ENCODE measurements around the gene REG3G.
"Not testable (repeated sequence)": the region's sequence is repeated elsewhere in the genome, so short reads cannot be mapped to it uniquely, and the experiment has no call there.

REG3G gene

DNA sequence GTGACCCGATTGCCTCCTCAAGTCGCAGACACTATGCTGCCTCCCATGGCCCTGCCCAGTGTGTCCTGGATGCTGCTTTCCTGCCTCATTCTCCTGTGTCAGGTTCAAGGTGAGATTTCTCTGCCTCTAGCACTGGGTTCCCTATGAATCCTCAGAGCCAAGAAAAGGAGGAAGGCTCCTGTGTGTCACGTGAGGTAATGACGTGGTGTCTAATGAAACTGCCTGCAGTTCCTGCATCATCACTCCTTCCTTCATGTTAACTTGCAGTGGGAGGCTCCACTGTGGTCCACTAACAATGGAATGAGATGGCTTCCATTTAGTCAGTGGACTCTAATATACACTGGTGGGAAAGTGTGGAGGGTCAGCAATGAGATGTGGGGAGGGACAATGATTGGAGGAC is 559 bp downstream of the REG3G start:
- no peak for DNase-seq

DNA sequence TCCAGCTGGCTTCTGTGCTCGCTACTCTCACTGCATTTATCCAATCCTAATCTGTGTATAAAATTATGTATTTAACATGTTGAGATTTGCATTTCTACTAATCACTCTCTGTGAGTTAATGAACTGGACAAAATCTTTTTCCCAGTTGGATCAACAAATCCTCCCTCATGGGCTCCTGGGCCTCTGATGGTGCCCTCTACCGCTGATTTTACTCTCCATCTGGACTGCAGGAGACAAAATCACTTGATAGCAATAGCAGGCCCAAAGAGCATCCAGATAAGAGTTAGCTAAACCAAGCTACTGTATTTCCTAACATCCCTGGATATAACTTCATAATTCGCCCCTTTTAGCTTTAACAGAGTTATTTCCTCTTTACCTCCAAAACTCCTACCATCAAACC is 14.4 kb downstream of the REG3G start:
- DNase-seq: no peak

DNA sequence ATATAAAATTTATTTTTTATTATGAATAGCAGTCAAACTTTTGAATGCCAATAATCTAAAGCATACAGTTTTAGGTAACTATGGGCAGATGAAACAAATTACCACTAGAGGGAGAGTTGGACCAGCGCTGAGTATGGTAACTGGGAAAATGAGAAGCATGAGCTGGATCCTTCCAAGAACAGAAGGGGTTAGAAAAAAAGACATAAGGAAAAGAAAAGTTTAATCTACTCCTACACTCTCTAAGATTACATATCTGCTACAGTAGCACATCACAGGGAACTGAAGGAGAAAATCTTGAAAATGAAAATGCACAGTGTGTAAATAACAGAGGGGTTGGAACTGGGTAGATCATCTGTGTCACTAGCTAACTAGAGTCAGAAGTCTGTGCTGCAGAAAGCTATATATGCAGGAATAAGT is 15.5 kb downstream of the REG3G start:
- DNase-seq: peak; percentile 65

DNA sequence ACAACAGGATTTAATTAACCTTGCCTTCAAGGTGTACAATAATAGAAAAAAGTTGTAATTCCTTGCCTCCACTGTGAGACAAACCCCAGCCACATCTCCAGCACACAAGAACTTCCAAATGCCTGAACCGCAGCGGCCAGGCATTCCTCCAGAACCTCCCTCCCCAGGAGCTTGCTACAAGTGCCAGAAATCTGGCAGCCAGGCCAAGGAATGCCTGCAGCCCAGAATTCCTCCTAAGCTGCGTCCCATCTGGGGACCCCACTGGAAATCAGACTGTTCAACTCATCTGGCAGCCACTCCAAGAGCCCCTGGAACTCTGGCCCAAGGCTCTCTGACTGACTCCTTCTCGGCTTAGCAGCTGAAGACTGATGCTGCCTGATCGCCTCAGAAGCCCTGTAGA is 28.0 kb downstream of the REG3G start:
- DNase-seq: not testable (repeated sequence)

DNA sequence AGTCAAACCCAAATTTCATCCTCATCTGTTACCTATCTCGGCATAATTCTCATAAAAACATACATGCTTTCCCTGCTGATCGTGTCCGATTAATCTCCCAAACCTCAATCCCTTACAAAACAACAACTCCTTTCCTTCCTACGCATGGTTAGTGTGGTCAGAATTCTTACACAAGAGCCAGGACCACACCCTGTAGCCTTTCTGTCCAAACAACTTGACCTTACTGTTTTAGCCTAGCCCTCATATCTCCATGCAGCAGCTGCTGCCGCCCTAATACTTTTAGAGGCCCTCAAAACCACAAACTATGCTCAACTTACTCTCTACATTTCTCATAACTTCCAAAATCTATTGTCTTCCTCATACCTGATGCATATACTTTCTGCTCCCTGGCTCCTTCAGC is 29.3 kb downstream of the REG3G start:
- peak; percentile 85 for DNase-seq

DNA sequence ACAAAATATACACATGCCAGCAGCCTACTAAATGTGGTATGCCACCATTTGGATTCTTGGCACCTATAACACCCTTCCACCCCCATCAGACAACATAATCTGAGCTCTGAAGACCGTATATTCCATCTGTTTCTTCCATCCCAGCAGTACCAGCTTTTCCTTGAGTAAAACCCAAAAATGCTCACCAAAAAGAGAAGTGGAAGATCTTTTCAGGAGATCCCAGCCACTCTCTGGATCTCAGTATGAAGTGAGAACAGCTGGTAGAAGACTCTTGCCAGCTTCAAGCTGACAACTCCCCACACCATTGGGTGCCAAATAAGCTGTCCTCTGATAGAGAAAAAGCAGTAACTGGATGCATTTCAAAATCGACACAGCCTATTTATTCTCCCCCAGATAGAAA is 39.7 kb downstream of the REG3G start:
- DNase-seq: no peak

DNA sequence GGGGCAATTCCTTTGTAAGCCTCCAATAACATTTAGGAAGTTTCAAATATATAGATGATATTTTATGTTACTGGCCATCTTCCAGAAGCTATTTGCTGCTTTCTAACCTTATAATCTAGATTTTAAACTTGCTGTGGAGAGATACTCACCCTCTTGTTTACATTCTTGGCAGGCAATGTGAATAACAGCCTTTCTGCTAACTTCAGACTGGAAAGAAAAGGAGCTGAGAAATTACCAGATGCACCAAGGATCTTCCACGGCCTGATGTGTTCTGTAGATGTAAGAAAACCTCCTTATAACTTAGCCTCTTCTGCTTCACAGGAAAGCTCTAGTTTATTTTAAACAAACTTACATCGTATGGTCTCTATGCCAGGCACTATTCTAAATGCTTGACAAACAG is 45.6 kb downstream of the REG3G start:
- DNase-seq: no peak

All from hematopoietic multipotent progenitor cell treated with erythropoietin and hydrocortisone succinate and interleukin-3 and kit ligand, for 4 days (in vitro differentiated cells).